Liver (tissue), 3 donors: ENCODE results near the gene SMYD3.

ENCODE experiments used
- EGR1 ChIP-seq, 2 donors: IDR thresholded peaks; 2 replicates each; pipeline ENCODE4 v1.6.1; 2016 to 2018; ENCODE audit warnings: antibody characterized with exemption in 2 of 2, low read depth in 2 of 2
- FOXA1 ChIP-seq: IDR thresholded peaks from 2 replicates; pipeline ENCODE4 v1.6.1; 2016; ENCODE audit warnings: antibody characterized with exemption
- HNF4G ChIP-seq: IDR thresholded peaks from 2 replicates; pipeline ENCODE4 v1.6.1; 2016; ENCODE audit warnings: antibody characterized with exemption
- JUND ChIP-seq, 2 donors: IDR thresholded peaks; 2 replicates each; pipeline ENCODE4 v1.6.1; 2016; ENCODE audit warnings: antibody characterized with exemption in 2 of 2
- RAD21 ChIP-seq, 2 donors: IDR thresholded peaks; 2 replicates each; pipeline ENCODE4 v1.6.1; 2016; ENCODE audit warnings: antibody characterized with exemption in 2 of 2, mild to moderate bottlenecking in 2 of 2
- RXRA ChIP-seq, 2 donors: IDR thresholded peaks; 2 replicates each; pipeline ENCODE4 v1.6.1; 2017 to 2018; ENCODE audit warnings: antibody characterized with exemption in 2 of 2, mild to moderate bottlenecking in 1 of 2
- TAF1 ChIP-seq: conservative IDR thresholded peaks from 2 replicates; pipeline ENCODE4 v1.6.1; 2016; ENCODE audit warnings: antibody characterized with exemption, mild to moderate bottlenecking
- YY1 ChIP-seq: IDR thresholded peaks from 2 replicates; pipeline ENCODE4 v1.6.1; 2016; ENCODE audit warnings: antibody characterized with exemption, mild to moderate bottlenecking
- TF ChIP-seq, protein P1 (sequence below): fragments of 150-350 bp; IDR thresholded peaks from 2 replicates; pipeline ENCODE4 v1.5.1; 2017; ENCODE audit warnings: improper control_type of control experiment, low read depth, low read length; ENCODE audit not compliant: missing input control
- TF ChIP-seq, protein P2 (sequence below): IDR thresholded peaks from 2 replicates; pipeline ENCODE4 v1.6.1; 2016; ENCODE audit warnings: antibody characterized with exemption, mild to moderate bottlenecking
- TF ChIP-seq, protein P3 (sequence below): IDR thresholded peaks from 2 replicates; pipeline ENCODE4 v1.6.1; 2016; ENCODE audit warnings: antibody characterized with exemption
- TF ChIP-seq, protein P4 (sequence below): IDR thresholded peaks from 2 replicates; pipeline ENCODE4 v1.6.1; 2016; ENCODE audit warnings: antibody characterized with exemption
- TF ChIP-seq, protein P5 (sequence below): IDR thresholded peaks from 2 replicates; pipeline ENCODE4 v1.6.1; 2016; ENCODE audit warnings: antibody characterized with exemption
- donor health status: healthy.
- donor health status: healthy.

DNA sequence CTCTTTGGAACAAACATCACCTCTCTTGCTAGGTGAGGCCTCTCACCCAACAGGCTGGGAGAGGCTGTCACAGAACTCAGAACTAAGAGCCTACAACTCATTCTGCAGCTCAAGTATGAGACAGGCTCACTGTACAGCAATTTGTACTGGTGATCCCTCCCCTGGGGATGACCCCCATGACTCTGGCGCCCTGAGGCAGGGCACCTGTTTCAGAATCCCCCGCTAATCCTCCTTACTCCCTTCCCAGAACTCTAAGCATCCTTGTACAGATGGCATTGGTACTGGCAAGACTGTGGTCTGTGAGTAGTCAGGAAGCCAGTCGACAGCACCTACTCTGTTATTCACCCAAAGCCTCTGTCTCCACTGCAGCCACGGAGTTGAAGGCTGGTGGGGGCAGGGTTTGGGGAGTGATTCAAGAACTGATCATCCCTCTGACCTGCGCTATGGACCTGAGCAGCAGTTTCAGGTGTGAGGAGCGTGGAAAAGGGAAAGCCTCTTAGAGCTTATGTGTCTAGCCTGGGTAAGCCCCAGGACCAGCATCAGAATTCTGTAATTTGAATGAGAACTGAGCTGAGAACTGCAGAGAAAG, 696.8 kb downstream of the SMYD3 start:
- TF ChIP-seq, protein P1, sequence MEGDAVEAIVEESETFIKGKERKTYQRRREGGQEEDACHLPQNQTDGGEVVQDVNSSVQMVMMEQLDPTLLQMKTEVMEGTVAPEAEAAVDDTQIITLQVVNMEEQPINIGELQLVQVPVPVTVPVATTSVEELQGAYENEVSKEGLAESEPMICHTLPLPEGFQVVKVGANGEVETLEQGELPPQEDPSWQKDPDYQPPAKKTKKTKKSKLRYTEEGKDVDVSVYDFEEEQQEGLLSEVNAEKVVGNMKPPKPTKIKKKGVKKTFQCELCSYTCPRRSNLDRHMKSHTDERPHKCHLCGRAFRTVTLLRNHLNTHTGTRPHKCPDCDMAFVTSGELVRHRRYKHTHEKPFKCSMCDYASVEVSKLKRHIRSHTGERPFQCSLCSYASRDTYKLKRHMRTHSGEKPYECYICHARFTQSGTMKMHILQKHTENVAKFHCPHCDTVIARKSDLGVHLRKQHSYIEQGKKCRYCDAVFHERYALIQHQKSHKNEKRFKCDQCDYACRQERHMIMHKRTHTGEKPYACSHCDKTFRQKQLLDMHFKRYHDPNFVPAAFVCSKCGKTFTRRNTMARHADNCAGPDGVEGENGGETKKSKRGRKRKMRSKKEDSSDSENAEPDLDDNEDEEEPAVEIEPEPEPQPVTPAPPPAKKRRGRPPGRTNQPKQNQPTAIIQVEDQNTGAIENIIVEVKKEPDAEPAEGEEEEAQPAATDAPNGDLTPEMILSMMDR: no peak
- no peak for TF ChIP-seq TAF1
- TF ChIP-seq JUND (IDR thresholded peaks at IDR 0.05): no peak
- TF ChIP-seq, protein P2, sequence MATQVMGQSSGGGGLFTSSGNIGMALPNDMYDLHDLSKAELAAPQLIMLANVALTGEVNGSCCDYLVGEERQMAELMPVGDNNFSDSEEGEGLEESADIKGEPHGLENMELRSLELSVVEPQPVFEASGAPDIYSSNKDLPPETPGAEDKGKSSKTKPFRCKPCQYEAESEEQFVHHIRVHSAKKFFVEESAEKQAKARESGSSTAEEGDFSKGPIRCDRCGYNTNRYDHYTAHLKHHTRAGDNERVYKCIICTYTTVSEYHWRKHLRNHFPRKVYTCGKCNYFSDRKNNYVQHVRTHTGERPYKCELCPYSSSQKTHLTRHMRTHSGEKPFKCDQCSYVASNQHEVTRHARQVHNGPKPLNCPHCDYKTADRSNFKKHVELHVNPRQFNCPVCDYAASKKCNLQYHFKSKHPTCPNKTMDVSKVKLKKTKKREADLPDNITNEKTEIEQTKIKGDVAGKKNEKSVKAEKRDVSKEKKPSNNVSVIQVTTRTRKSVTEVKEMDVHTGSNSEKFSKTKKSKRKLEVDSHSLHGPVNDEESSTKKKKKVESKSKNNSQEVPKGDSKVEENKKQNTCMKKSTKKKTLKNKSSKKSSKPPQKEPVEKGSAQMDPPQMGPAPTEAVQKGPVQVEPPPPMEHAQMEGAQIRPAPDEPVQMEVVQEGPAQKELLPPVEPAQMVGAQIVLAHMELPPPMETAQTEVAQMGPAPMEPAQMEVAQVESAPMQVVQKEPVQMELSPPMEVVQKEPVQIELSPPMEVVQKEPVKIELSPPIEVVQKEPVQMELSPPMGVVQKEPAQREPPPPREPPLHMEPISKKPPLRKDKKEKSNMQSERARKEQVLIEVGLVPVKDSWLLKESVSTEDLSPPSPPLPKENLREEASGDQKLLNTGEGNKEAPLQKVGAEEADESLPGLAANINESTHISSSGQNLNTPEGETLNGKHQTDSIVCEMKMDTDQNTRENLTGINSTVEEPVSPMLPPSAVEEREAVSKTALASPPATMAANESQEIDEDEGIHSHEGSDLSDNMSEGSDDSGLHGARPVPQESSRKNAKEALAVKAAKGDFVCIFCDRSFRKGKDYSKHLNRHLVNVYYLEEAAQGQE: no peak
- TF ChIP-seq, protein P3, sequence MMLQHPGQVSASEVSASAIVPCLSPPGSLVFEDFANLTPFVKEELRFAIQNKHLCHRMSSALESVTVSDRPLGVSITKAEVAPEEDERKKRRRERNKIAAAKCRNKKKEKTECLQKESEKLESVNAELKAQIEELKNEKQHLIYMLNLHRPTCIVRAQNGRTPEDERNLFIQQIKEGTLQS: no peak
- TF ChIP-seq, protein P4, sequence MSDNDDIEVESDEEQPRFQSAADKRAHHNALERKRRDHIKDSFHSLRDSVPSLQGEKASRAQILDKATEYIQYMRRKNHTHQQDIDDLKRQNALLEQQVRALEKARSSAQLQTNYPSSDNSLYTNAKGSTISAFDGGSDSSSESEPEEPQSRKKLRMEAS: no peak
- no peak for TF ChIP-seq RAD21 (IDR thresholded peaks at IDR 0.05)
- TF ChIP-seq, protein P5, sequence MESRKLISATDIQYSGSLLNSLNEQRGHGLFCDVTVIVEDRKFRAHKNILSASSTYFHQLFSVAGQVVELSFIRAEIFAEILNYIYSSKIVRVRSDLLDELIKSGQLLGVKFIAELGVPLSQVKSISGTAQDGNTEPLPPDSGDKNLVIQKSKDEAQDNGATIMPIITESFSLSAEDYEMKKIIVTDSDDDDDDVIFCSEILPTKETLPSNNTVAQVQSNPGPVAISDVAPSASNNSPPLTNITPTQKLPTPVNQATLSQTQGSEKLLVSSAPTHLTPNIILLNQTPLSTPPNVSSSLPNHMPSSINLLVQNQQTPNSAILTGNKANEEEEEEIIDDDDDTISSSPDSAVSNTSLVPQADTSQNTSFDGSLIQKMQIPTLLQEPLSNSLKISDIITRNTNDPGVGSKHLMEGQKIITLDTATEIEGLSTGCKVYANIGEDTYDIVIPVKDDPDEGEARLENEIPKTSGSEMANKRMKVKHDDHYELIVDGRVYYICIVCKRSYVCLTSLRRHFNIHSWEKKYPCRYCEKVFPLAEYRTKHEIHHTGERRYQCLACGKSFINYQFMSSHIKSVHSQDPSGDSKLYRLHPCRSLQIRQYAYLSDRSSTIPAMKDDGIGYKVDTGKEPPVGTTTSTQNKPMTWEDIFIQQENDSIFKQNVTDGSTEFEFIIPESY: no peak
- TF ChIP-seq RXRA (IDR thresholded peaks at IDR 0.05): no peak
- no peak for TF ChIP-seq HNF4G
- TF ChIP-seq YY1: no peak
- TF ChIP-seq FOXA1: no peak
- no peak for TF ChIP-seq EGR1 (IDR thresholded peaks at IDR 0.05; ENCODE audit: low read depth in 2 of 2)
